ENCODE data around the gene STX18.

The STX18 gene

GRCh38 chr4:4461178-4461577 is 80.7 kb downstream of the STX18 start:
- H3K27me3 ChIP-seq = no peaks in the 10 kb centered on the region
- DNase-seq = no peak
- peaks cover 27 to 53% (median 36%) of the 10 kb centered on the region in 3 donors for H3K36me3 ChIP-seq
- TF ChIP-seq CTCF (IDR thresholded peaks at IDR 0.05) = no peak
- H3K27ac ChIP-seq = no peak overlapping the region
- no peaks in the 10 kb centered on the region for H3K9me3 ChIP-seq
- no peak overlapping the region for H3K4me3 ChIP-seq
- intact Hi-C loops (cut with DNase I; ENCODE audit: low total_unique reads) = no loop called here
- H3K4me1 ChIP-seq = no peaks in the 10 kb centered on the region

- Histone ChIP-seq H3K27ac (no peak overlapping the region), H3K9me3 (no peaks in the 10 kb centered on the region), H3K4me1 (no peaks in the 10 kb centered on the region), H3K4me3 (no peak overlapping the region), H3K36me3 (peaks cover 29 to 53% (median 36%) of the 10 kb centered on the region in 3 donors), H3K27me3 (no peaks in the 10 kb centered on the region)
- no peak for DNase-seq
- intact Hi-C loops (cut with DNase I; ENCODE audit: low total_unique reads) = no loop called here
- TF ChIP-seq CTCF (IDR thresholded peaks at IDR 0.05) = no peak
Measured at GRCh38 chr4:4460759-4461158, 81.1 kb downstream of the STX18 start.

GRCh38 chr4:4459181-4459580 is 82.7 kb downstream of the STX18 start:
- no peak for DNase-seq
- no peak overlapping the region for H3K27ac ChIP-seq
- no peak overlapping the region for H3K4me3 ChIP-seq
- intact Hi-C loops (cut with DNase I; ENCODE audit: low total_unique reads) = no loop called here
- no peaks in the 10 kb centered on the region for H3K4me1 ChIP-seq
- H3K27me3 ChIP-seq = no peaks in the 10 kb centered on the region
- H3K36me3 ChIP-seq = peaks cover 37 to 61% (median 42%) of the 10 kb centered on the region in 3 donors
- H3K9me3 ChIP-seq = no peaks in the 10 kb centered on the region
- TF ChIP-seq CTCF (IDR thresholded peaks at IDR 0.05) = no peak

GRCh38 chr4:4457803-4458553 is 83.9 kb downstream of the STX18 start:
- no peak for DNase-seq
- TF ChIP-seq CTCF (IDR thresholded peaks at IDR 0.05) = no peak
- Histone ChIP-seq H3K4me3 (no peak overlapping the region), H3K36me3 (peaks cover 49 to 73% (median 54%) of the 10 kb centered on the region in 3 donors), H3K4me1 (no peaks in the 10 kb centered on the region), H3K9me3 (peaks cover 0 to 6% (median 0%) of the 10 kb centered on the region in 3 donors), H3K27ac (no peak overlapping the region), H3K27me3 (no peaks in the 10 kb centered on the region)
- intact Hi-C loops (cut with DNase I; ENCODE audit: low total_unique reads) = no loop called here

GRCh38 chr4:4456816-4457578 is 84.9 kb downstream of the STX18 start:
- no peak for DNase-seq
- Histone ChIP-seq H3K4me1 (no peaks in the 10 kb centered on the region), H3K4me3 (no peak overlapping the region), H3K36me3 (peaks cover 58 to 83% (median 64%) of the 10 kb centered on the region in 3 donors), H3K9me3 (peaks cover 0 to 7% (median 6%) of the 10 kb centered on the region in 3 donors), H3K27me3 (no peaks in the 10 kb centered on the region), H3K27ac (no peak overlapping the region)
- TF ChIP-seq CTCF (IDR thresholded peaks at IDR 0.05) = no peak
- intact Hi-C loops (cut with DNase I; ENCODE audit: low total_unique reads) = no loop called here
